Measurements from ENCODE around the gene PPP6R2.

The PPP6R2 gene, protein sequence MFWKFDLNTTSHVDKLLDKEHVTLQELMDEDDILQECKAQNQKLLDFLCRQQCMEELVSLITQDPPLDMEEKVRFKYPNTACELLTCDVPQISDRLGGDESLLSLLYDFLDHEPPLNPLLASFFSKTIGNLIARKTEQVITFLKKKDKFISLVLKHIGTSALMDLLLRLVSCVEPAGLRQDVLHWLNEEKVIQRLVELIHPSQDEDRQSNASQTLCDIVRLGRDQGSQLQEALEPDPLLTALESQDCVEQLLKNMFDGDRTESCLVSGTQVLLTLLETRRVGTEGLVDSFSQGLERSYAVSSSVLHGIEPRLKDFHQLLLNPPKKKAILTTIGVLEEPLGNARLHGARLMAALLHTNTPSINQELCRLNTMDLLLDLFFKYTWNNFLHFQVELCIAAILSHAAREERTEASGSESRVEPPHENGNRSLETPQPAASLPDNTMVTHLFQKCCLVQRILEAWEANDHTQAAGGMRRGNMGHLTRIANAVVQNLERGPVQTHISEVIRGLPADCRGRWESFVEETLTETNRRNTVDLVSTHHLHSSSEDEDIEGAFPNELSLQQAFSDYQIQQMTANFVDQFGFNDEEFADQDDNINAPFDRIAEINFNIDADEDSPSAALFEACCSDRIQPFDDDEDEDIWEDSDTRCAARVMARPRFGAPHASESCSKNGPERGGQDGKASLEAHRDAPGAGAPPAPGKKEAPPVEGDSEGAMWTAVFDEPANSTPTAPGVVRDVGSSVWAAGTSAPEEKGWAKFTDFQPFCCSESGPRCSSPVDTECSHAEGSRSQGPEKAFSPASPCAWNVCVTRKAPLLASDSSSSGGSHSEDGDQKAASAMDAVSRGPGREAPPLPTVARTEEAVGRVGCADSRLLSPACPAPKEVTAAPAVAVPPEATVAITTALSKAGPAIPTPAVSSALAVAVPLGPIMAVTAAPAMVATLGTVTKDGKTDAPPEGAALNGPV

GRCh38 chr22:50342651-50343540 is at the start of gene PPP6R2:
PPP6R2 (plus strand) TSS chr22:50343327; CDS start chr22:50393909, 50,582 bp downstream.
- DNase-seq (ENCODE audit: low read depth), result peak; percentile 88

GRCh38 chr22:50293441-50294318 is 49.4 kb upstream of the PPP6R2 start:
- DNase-seq (ENCODE audit: low read depth), result no peak

- DNase-seq (ENCODE audit: low read depth), result no peak
Measured at GRCh38 chr22:50294319-50294656, 48.8 kb upstream of the PPP6R2 start.

- no peak for DNase-seq (ENCODE audit: low read depth)
Measured at GRCh38 chr22:50296658-50297490, 46.3 kb upstream of the PPP6R2 start.

DNA sequence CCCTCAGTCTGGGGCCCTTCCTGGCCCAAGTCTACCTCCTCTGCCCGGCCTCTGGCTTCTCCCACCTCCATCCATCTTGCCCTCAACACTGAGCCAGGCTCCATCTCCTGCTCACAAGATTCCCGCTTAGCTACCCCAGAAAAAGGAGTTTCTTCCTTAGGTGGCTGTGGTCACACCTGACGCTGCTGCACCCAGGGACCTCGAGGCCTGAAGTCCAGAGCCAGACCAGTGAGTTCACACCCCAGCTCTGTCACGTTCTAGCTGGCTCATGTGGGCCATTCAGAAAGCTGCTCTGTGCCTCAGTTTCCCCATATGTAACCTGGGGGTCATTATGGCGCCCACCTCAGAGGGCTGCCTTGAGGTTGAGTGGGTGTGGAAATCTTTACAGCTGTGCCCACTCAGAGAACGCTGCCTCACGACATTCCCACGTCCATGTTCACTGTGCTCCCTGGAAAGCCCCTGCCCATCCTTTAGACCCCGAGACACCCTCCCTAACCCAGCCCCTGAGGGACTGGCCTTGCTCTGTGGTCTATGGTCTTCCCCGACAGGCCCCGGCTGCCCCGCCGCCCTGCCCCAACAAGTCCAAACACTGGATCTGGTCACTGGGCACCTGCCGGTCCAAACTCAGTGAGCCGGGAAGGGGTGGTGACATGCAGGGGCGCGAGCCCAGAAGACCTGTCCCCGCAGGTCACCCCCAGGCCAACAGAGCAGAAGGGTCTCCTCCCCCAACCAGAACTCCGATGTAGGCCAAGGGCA is 45.4 kb upstream of the PPP6R2 start:
- DNase-seq (ENCODE audit: low read depth), result no peak

GRCh38 chr22:50298266-50298637 is 44.9 kb upstream of the PPP6R2 start:
- no peak for DNase-seq (ENCODE audit: low read depth)

GRCh38 chr22:50298937-50299784 is 44.0 kb upstream of the PPP6R2 start:
- no peak for DNase-seq (ENCODE audit: low read depth)

DNA sequence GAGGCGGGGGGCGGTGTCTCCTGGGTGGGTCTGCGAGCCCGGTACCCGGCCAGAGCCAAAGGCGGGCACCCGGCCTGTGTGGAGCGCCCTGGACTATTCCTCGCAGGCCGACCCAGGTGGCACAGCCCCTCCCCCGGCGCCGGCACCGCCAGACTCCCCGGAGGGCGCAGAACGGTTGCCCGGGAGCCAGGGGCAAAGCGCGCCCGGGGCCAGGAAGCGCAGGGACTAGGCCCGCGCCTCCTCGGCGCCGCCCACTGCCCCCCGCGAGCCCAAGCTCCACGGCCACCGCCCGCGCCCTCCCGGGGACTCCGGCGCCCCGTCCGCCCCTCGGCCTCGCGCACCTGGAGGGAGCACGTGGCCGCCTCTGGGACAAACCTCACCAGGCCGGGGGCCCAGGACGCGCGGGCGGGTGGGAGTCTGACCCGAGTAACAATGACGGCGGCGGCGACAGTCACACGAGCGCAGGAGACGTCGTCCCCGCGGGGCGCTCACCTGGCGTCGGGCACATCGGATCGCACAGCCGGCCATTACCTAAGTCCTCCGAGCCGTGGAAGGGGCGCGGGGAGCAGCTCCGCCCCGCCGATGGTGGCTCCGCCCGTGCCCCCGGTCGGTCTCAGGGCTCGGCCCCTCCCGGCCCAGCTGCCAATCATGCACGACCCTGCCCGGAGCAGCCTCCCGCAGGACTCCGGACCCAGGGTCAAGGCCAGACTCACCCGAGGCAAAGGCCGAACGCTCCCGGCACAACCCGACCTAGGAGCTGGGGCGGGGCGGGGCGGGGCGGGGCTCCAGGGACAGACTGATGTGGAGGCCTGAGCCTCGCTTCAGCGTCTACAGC is 43.1 kb upstream of the PPP6R2 start:
- DNase-seq (ENCODE audit: low read depth), result no peak

GRCh38 chr22:50300620-50301257 is 42.4 kb upstream of the PPP6R2 start:
- DNase-seq (ENCODE audit: low read depth), result no peak

- DNase-seq (ENCODE audit: low read depth), result no peak
Measured at GRCh38 chr22:50301581-50301991, 41.5 kb upstream of the PPP6R2 start.

DNA sequence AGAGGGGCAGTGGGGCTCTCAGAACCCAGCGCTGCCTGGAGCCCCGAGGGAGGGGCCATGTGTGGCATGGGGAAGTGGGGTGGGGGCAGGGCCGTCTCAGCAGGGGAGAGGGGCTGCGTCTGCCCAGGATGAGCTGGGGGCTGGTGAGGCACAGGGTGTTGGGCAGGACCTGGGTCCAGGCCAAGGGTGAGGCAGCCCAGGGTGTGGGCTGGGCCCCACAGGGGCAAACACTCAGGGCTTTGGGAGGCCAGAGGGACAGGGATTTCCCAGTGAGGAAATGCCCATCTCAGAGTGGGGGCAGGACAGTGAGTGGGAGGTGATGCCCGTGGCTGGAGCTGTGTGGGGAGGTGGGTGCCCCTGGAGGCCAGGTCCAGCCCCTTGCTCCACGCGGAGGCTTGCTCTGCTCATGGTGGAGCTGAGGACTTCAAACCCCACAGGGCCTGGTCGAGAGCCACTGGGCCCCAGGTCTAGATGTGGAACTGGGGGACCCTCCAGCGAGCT is 41.0 kb upstream of the PPP6R2 start:
- DNase-seq (ENCODE audit: low read depth), result no peak

GRCh38 chr22:50302564-50302963 is 40.6 kb upstream of the PPP6R2 start:
- DNase-seq (ENCODE audit: low read depth), result no peak

GRCh38 chr22:50303515-50303847 is 39.6 kb upstream of the PPP6R2 start:
- no peak for DNase-seq (ENCODE audit: low read depth)

DNA sequence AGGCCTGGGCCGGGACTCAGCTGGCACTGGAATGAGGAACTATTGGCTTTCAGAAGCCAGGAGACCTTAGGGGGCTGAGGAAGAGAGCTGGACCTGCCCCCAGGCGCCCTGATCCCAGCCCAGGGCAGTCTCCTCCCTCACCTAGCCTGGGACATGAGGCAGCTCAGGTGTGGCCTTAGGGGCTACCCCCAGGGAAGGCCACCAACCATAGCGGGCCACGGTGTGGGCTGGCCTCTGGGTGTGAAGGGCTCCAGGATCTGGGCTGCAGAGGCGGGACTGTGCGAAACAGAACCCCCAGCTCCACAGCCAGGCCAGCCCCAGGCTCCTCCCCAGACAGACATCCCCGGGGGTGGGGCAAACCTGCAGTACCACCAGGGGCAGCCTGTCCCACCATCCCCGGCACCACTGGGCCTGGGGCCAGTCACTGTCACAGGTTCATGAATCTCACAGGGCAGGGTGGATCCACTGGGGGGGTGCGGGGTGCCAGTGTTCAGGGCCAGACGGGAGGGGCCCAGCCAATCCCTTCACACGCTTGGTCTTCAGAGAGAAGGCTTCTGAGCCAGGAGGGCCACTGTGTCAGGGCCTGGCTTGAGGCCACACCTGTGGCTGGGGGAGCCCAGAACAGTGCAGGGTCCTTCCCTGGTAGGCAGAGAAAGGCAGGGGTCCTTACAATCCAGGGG is 39.1 kb upstream of the PPP6R2 start:
- DNase-seq (ENCODE audit: low read depth), result no peak

DNA sequence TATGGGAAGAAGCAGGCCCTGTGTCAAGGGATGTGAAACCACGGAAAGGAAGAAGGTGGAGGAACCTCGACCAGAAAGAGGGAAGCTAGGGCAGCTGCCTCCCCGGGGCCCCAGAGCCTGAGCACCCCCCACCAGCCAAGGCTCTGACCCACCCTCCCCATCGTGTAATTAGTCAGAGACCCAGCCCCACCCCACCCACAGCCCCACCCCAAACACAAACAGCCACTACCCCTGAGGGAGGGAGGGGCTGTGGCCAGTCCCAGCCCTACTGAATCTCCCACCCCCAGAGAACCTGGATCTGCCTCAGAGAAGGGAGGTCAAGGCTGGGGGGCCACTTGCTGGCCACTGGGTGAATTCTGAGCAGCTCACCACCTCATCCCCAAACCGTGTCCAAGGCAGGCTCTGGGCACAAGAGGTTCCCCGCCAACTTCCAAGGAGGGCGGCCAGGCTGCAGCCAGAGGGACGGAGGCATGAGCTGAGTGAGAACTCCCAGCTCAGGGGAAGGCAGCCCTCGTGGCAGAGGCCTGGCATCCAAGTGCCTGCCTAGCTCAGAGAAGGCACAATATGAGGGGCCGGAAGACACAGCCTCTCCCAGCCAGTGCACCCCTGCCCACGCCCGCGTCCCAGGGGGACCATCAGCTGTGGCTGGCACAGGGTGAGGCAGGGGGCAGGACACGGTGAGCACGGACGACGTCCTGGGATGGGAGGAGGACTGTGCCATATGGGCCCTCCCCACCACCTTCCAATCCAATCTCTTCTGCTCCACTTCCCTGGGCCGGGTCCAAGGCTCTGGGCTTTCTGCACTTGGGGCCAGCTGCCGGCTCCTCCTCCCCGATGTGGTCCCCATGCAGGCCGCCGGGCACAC is 38.4 kb upstream of the PPP6R2 start:
- DNase-seq (ENCODE audit: low read depth), result no peak
